Right atrium auricular region (tissue), 2 donors: Measurements from ENCODE around the gene ATP23. TPM values are rescaled to one million over a fixed set of nuclear protein-coding genes. Genes with fewer than 3 reads are reported as not detected.

Experiments used
- DNase-seq: peaks from one replicate; pipeline ENCODE4 v3.0.0-alpha.2; 2019; ENCODE audit warnings: low spot score
- H3K27ac ChIP-seq, 2 donors: fragments of 200-600 bp; sonication (generic); 1 replicate in 1 of 2; 2 replicates in 1 of 2; pipeline ENCODE4 v1.5.1; 2016 to 2019
- H3K27me3 ChIP-seq, 2 donors: fragments of 200-600 bp; sonication (generic); one replicate each; pipeline versions ENCODE4 v1.5.1 to v1.6.0; 2017 to 2019
- H3K36me3 ChIP-seq: fragments of 200-600 bp; sonication (generic); one replicate; pipeline ENCODE4 v1.5.1; 2016
- H3K4me1 ChIP-seq, 2 donors: fragments of 200-600 bp; sonication (generic); one replicate each; pipeline versions ENCODE4 v1.5.1 to v1.6.0; 2017 to 2019
- H3K4me3 ChIP-seq, 2 donors: fragments of 200-600 bp; sonication (generic); 1 replicate in 1 of 2; 2 replicates in 1 of 2; pipeline ENCODE4 v1.5.1; 2017 to 2019; ENCODE audit warnings: mild to moderate bottlenecking in 1 of 2, moderate library complexity in 1 of 2
- H3K9me3 ChIP-seq, 2 donors: fragments of 200-600 bp; sonication (generic); one replicate each; pipeline ENCODE4 v1.5.1; 2019
- total RNA-seq, 2 donors: library from RNA; depleted of rRNA; stranded (reverse); fragments of >200 nt; gene quantifications; one replicate each; pipeline ENCODE4 v1.1.0, GENCODE V29; 2016
- TF ChIP-seq, protein P1 (sequence below), 2 donors: fragments of 200-600 bp; sonication (generic); IDR thresholded peaks; one replicate each; pipeline ENCODE4 v1.5.1; 2019; ENCODE audit warnings: antibody characterized with exemption in 2 of 2

Gene ATP23
- total RNA-seq, 2 donors from 2014 or later, result 2.6 to 6.0 TPM

- H3K9me3 ChIP-seq, result peaks cover 0 to 42% of the 10 kb centered on the region in 2 donors
- no peaks in the 10 kb centered on the region for H3K4me1 ChIP-seq
- H3K27me3 ChIP-seq, result no peaks in the 10 kb centered on the region
- TF ChIP-seq, protein P1, sequence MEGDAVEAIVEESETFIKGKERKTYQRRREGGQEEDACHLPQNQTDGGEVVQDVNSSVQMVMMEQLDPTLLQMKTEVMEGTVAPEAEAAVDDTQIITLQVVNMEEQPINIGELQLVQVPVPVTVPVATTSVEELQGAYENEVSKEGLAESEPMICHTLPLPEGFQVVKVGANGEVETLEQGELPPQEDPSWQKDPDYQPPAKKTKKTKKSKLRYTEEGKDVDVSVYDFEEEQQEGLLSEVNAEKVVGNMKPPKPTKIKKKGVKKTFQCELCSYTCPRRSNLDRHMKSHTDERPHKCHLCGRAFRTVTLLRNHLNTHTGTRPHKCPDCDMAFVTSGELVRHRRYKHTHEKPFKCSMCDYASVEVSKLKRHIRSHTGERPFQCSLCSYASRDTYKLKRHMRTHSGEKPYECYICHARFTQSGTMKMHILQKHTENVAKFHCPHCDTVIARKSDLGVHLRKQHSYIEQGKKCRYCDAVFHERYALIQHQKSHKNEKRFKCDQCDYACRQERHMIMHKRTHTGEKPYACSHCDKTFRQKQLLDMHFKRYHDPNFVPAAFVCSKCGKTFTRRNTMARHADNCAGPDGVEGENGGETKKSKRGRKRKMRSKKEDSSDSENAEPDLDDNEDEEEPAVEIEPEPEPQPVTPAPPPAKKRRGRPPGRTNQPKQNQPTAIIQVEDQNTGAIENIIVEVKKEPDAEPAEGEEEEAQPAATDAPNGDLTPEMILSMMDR (IDR thresholded peaks at IDR 0.05), result no peak
- no peaks in the 10 kb centered on the region for H3K36me3 ChIP-seq
- DNase-seq, result no peak
- no peak overlapping the region for H3K27ac ChIP-seq
- no peak overlapping the region for H3K4me3 ChIP-seq
These were observed 55.2 kb downstream of the ATP23 start for GRCh38 chr12:57996520-57996919.

DNA sequence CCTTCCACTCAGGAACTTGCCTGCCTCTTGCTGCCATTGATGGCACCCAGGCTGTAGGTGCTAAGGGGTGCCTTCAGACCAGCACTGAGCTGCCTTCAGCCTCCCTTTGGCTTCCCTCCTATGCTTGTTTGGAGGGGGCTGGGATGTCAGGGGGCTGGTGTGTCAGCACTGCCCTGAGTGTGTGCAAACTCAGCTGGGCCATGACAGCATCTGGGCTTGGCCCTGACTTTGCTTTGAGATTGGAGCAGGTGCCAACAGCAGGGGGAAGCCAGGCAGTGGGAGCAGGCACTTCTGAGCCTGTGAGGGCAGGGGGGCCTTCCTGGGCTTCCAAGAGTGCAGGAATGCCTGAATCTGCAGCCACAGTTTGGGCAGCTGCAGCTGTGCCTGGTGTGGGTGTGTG is 56.9 kb downstream of the ATP23 start:
- DNase-seq, result no peak
- TF ChIP-seq, protein P1 (IDR thresholded peaks at IDR 0.05), result no peak
- no peaks in the 10 kb centered on the region for H3K4me1 ChIP-seq
- H3K27ac ChIP-seq, result no peak overlapping the region
- peaks cover 0 to 45% of the 10 kb centered on the region in 2 donors for H3K9me3 ChIP-seq
- no peaks in the 10 kb centered on the region for H3K36me3 ChIP-seq
- no peaks in the 10 kb centered on the region for H3K27me3 ChIP-seq
- no peak overlapping the region for H3K4me3 ChIP-seq

DNA sequence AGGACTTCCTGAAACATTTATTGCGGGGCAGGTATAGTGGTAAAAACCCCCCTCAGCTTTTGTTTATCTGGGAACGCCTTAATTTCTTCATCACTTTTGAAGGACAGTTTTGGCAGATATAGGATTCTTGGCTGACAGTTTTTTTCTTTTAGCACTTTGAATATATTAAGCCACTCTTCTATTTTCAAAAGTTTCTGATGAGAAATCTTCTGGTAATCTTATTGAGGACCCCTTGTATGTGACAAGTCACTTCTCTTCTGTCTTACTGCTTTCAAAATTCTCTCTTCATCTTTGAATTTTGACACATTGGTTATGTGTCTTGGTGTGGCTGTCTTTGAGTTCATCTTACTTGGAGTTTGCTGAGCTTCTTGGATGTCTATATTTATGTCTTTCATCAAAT is 59.1 kb downstream of the ATP23 start:
- no peaks in the 10 kb centered on the region for H3K27me3 ChIP-seq
- H3K4me3 ChIP-seq, result no peak overlapping the region
- TF ChIP-seq, protein P1 (IDR thresholded peaks at IDR 0.05), result no peak
- H3K36me3 ChIP-seq, result no peaks in the 10 kb centered on the region
- peaks cover 0 to 44% of the 10 kb centered on the region in 2 donors for H3K9me3 ChIP-seq
- DNase-seq, result no peak
- H3K27ac ChIP-seq, result no peak overlapping the region
- no peaks in the 10 kb centered on the region for H3K4me1 ChIP-seq

- TF ChIP-seq, protein P1 (IDR thresholded peaks at IDR 0.05), result no peak
- no peaks in the 10 kb centered on the region for H3K9me3 ChIP-seq
- no peak overlapping the region for H3K4me3 ChIP-seq
- H3K4me1 ChIP-seq, result peaks cover 0 to 5% of the 10 kb centered on the region in 2 donors
- DNase-seq, result no peak
- no peak overlapping the region for H3K27ac ChIP-seq
- H3K36me3 ChIP-seq, result no peaks in the 10 kb centered on the region
- H3K27me3 ChIP-seq, result no peaks in the 10 kb centered on the region
These were observed 66.5 kb downstream of the ATP23 start for GRCh38 chr12:58007875-58008274.

DNA sequence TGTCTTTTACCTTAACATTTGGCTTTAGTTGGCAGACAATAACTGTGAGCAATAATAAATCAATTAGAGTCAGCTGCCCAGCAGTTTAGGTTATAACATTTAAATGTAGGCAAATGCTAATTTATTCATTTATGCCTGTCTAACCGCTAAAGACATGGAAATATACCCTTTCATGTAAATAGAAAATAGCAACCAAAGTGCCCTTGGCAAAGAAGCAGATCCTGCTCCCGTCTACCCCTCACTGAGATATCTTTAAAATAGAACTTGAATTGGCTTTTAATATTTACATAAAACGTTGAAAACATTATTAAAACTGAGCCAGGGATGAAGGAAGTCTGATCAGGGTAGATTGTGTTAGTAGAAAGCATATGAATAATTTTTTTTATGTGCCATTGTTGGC is 67.3 kb downstream of the ATP23 start:
- TF ChIP-seq, protein P1 (IDR thresholded peaks at IDR 0.05), result no peak

More for the DNA sequence above, 67.3 kb downstream of the ATP23 start:
- Histone ChIP-seq H3K9me3 (no peaks in the 10 kb centered on the region), H3K4me3 (no peak overlapping the region), H3K27ac (no peak overlapping the region), H3K36me3 (no peaks in the 10 kb centered on the region), H3K27me3 (no peaks in the 10 kb centered on the region), H3K4me1 (peaks cover 0 to 5% of the 10 kb centered on the region in 2 donors)
- no peak for DNase-seq

Other genes with a start within 250 kb of the ATP23 start
- 100 to 1,000 TPM; 161 to 173 TPM for gene OS9, start 247.4 kb upstream of the ATP23 start, total RNA-seq
- 1 to 10 TPM in 1 of 2 donors, under 1 TPM in 1; 0.75 to 4.8 TPM for gene AGAP2, start 202.8 kb upstream of the ATP23 start, total RNA-seq
- 10 to 100 TPM; 50.3 to 59.6 TPM for gene TSPAN31, start 196.5 kb upstream of the ATP23 start, total RNA-seq
- 10 to 100 TPM; 32.1 to 59.7 TPM for gene CDK4, start 189.3 kb upstream of the ATP23 start, total RNA-seq
- 10 to 100 TPM in 1 of 2 donors, 1 to 10 TPM in 1; 8.4 to 11.6 TPM for gene MARCHF9, start 186.5 kb upstream of the ATP23 start, total RNA-seq
- under 1 TPM; 0.28 to 0.33 TPM for gene CYP27B1, start 174.5 kb upstream of the ATP23 start, total RNA-seq
- 1 to 10 TPM; 1.5 to 8.5 TPM for gene METTL1, start 169.5 kb upstream of the ATP23 start, total RNA-seq
- 1 to 10 TPM; 1.9 to 3.6 TPM for gene EEF1AKMT3, start 169.0 kb upstream of the ATP23 start, total RNA-seq
- gene TSFM, start 158.8 kb upstream of the ATP23 start, total RNA-seq, result 10 to 100 TPM; 20.0 to 23.2 TPM
- gene AVIL, start 122.8 kb upstream of the ATP23 start, total RNA-seq, result 1 to 10 TPM; 1.3 to 2.6 TPM
- 100 to 1,000 TPM in 1 of 2 donors, 10 to 100 TPM in 1; 67.6 to 105 TPM for gene CTDSP2, start 94.8 kb upstream of the ATP23 start, total RNA-seq